K562 (cell line): ENCODE measurements around the gene CNOT4. TPM values are rescaled to one million over a fixed set of nuclear protein-coding genes. Genes with fewer than 3 reads are reported as not detected.
A peak's percentile ranks its signal among the peaks of the same experiment; 100 is the strongest.

Source experiments
- AFF4 ChIP-seq: sonication (generic); formaldehyde crosslinking; IDR thresholded peaks from 2 replicates; pipeline ENCODE4 v1.8.0; 2023; ENCODE audit warnings: mild to moderate bottlenecking, missing genetic modification reagents
- ARID4B ChIP-seq: sonication (generic); formaldehyde crosslinking; IDR thresholded peaks from 2 replicates; pipeline ENCODE4 v1.8.0; 2022; ENCODE audit warnings: mild to moderate bottlenecking, missing genetic modification reagents
- FOXP4 ChIP-seq: sonication (generic); formaldehyde crosslinking; IDR thresholded peaks from 2 replicates; pipeline ENCODE4 v1.8.0; 2022; ENCODE audit warnings: mild to moderate bottlenecking, missing genetic modification reagents, borderline replicate concordance
- KDM2B ChIP-seq: fragments of 250-450 bp; sonication (Bioruptor Pico); IDR thresholded peaks from 2 replicates; pipeline ENCODE4 v1.8.0; 2021; ENCODE audit warnings: mild to moderate bottlenecking, moderate library complexity
- MYC ChIP-seq, 2 experiments: fragments of 250-450 bp in 1 of 2; sonication (Bioruptor Pico) in 1 of 2; IDR thresholded peaks; 2 replicates each; pipeline versions ENCODE4 v1.5.1 to v1.6.1; 2012 to 2021; ENCODE audit warnings: low read depth in 2 of 2, borderline replicate concordance in 1 of 2, improper control_type of control experiment in 1 of 2, low read length in 1 of 2, mild to moderate bottlenecking in 1 of 2, moderate library complexity in 1 of 2
- ZBTB8A ChIP-seq: fragments of 450-650 bp; IDR thresholded peaks from 2 replicates; pipeline ENCODE4 v1.6.1; 2018; ENCODE audit warnings: mild to moderate bottlenecking, moderate library complexity; ENCODE audit not compliant: partially characterized antibody
- polyA plus RNA-seq, 8 experiments: library from polyadenylated mRNA; depleted of rRNA in 4 of 8; stranded (reverse) in 5 of 8; unstranded in 3 of 8; fragments of >200 nt; fragmentation: Nextera tagmentation in 2 of 8; fragmentation: Illumina TruSeq in 1 of 8; extraction: Ambion mirVana in 2 of 8; extraction: Trizol in 1 of 8; gene quantifications; 2 replicates each; pipeline versions ENCODE4 v1.2.1 to v1.2.3, GENCODE V29; 2011 to 2014; ENCODE audit warnings: inconsistent platforms in 1 of 8, missing spikeins in 1 of 8
- total RNA-seq, 7 experiments: library from RNA; depleted of rRNA in 6 of 7; stranded (reverse); fragments of >200 nt in 6 of 7; fragmentation: Illumina TruSeq in 2 of 7; extraction: Trizol in 2 of 7; gene quantifications; 2 replicates each; pipeline versions ENCODE4 v1.2.1 to v1.2.3, GENCODE V29; 2011 to 2021; ENCODE audit warnings: low replicate concordance in 1 of 7
- TF ChIP-seq, protein P1 (sequence below): fragments of 250-450 bp; sonication (Bioruptor Pico); IDR thresholded peaks from 2 replicates; pipeline ENCODE4 v1.5.1; 2021; ENCODE audit warnings: mild to moderate bottlenecking
- TF ChIP-seq, protein P2 (sequence below): fragments of 450-650 bp; IDR thresholded peaks from 2 replicates; pipeline ENCODE4 v1.6.1; 2016; ENCODE audit warnings: mild to moderate bottlenecking
- TF ChIP-seq, protein P3 (sequence below): fragments of 450-650 bp; IDR thresholded peaks from one replicate; pipeline ENCODE4 v1.6.1; 2018; ENCODE audit warnings: mild to moderate bottlenecking, moderate library complexity; ENCODE audit not compliant: partially characterized antibody

The CNOT4 gene
- total and polyA plus RNA-seq, 9 of the 15 experiments (the other 6 are each of a cell fraction or from before 2014, with no cell fraction given): 8.6 to 24.1 (median 15.4) TPM

- no peak for TF ChIP-seq ARID4B (CRISPR knock-in tag)
- TF ChIP-seq FOXP4 (CRISPR knock-in tag): no peak
- TF ChIP-seq MYC (IDR thresholded peaks at IDR 0.05; ENCODE audit: low read depth, low read length): no peak
- TF ChIP-seq MYC (CRISPR knock-in tag; IDR thresholded peaks at IDR 0.05; ENCODE audit: borderline replicate concordance, low read depth): no peak
- TF ChIP-seq AFF4: no peak
- TF ChIP-seq, protein P1, sequence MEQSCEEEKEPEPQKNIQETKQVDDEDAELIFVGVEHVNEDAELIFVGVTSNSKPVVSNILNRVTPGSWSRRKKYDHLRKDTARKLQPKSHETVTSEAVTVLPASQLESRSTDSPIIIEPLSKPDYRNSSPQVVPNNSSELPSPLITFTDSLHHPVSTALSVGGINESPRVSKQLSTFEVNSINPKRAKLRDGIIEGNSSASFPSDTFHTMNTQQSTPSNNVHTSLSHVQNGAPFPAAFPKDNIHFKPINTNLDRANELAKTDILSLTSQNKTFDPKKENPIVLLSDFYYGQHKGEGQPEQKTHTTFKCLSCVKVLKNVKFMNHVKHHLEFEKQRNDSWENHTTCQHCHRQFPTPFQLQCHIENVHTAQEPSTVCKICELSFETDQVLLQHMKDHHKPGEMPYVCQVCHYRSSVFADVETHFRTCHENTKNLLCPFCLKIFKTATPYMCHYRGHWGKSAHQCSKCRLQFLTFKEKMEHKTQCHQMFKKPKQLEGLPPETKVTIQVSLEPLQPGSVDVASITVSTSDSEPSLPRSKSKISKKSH (CRISPR knock-in tag): no peak
- TF ChIP-seq, protein P2, sequence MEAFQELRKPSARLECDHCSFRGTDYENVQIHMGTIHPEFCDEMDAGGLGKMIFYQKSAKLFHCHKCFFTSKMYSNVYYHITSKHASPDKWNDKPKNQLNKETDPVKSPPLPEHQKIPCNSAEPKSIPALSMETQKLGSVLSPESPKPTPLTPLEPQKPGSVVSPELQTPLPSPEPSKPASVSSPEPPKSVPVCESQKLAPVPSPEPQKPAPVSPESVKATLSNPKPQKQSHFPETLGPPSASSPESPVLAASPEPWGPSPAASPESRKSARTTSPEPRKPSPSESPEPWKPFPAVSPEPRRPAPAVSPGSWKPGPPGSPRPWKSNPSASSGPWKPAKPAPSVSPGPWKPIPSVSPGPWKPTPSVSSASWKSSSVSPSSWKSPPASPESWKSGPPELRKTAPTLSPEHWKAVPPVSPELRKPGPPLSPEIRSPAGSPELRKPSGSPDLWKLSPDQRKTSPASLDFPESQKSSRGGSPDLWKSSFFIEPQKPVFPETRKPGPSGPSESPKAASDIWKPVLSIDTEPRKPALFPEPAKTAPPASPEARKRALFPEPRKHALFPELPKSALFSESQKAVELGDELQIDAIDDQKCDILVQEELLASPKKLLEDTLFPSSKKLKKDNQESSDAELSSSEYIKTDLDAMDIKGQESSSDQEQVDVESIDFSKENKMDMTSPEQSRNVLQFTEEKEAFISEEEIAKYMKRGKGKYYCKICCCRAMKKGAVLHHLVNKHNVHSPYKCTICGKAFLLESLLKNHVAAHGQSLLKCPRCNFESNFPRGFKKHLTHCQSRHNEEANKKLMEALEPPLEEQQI: peak; percentile 55; the same call in 1 of the 2 replicates
- peak; percentile 10 for TF ChIP-seq ZBTB8A
- TF ChIP-seq, protein P3, sequence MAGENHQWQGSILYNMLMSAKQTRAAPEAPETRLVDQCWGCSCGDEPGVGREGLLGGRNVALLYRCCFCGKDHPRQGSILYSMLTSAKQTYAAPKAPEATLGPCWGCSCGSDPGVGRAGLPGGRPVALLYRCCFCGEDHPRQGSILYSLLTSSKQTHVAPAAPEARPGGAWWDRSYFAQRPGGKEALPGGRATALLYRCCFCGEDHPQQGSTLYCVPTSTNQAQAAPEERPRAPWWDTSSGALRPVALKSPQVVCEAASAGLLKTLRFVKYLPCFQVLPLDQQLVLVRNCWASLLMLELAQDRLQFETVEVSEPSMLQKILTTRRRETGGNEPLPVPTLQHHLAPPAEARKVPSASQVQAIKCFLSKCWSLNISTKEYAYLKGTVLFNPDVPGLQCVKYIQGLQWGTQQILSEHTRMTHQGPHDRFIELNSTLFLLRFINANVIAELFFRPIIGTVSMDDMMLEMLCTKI: no peak
- no peak for TF ChIP-seq KDM2B
Measured at GRCh38 chr7:135414850-135415439, 95.0 kb downstream of the CNOT4 start (continued).
